ENCODE results near the gene ZMYM2.

GRCh38 chr13:20140487-20140886 lies 182.0 kb downstream of the ZMYM2 start:
- no peak for TF ChIP-seq GATA2 (IDR thresholded peaks at IDR 0.05; ENCODE audit: low read depth, low read length)
- no peak for TF ChIP-seq GATA3 (IDR thresholded peaks at IDR 0.05; ENCODE audit: low read depth, low read length)

All from SH-SY5Y (cell line).